ENCODE data around the gene KCNT1.

DNA sequence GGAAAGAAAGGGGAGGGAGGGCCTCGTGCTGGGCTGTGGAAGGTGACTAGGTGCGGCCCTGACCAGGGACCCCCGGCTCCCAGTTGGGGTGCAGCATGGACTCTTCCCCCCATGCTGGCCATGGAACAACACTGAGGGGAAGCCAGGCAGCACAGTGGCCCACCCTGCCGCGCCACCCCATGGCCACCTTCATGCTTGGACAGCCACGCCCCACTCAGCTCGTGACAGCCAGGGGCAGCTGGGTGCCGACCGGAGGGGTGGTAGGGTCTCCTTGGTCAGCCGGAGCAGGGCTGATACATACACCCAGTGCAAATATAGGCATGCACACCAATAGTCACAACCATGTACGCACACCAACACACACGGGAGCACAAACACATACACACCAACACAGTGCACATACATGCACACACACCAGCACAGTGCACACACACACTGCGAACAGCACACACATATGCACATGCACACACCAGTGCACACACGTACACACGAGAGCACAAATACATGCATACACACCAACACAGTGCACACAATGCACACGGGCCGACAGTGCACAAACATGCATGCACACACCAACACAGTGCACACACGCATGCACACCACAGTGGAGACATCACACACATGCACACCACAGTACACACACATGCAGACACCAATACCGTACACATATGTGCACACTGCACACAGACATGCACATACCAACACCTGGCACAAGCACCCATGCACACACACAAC lies 11.0 kb upstream of the KCNT1 start:
- TF ChIP-seq, protein P1, sequence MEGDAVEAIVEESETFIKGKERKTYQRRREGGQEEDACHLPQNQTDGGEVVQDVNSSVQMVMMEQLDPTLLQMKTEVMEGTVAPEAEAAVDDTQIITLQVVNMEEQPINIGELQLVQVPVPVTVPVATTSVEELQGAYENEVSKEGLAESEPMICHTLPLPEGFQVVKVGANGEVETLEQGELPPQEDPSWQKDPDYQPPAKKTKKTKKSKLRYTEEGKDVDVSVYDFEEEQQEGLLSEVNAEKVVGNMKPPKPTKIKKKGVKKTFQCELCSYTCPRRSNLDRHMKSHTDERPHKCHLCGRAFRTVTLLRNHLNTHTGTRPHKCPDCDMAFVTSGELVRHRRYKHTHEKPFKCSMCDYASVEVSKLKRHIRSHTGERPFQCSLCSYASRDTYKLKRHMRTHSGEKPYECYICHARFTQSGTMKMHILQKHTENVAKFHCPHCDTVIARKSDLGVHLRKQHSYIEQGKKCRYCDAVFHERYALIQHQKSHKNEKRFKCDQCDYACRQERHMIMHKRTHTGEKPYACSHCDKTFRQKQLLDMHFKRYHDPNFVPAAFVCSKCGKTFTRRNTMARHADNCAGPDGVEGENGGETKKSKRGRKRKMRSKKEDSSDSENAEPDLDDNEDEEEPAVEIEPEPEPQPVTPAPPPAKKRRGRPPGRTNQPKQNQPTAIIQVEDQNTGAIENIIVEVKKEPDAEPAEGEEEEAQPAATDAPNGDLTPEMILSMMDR (IDR thresholded peaks at IDR 0.05) = no peak
- no peak for TF ChIP-seq POLR2A (IDR thresholded peaks at IDR 0.05)

All from uterus (tissue), 2 donors.